Stimulated activated CD8-positive, alpha-beta memory T cell treated with anti-CD3 and anti-CD28 coated beads, Interleukin-2, amount 100 ng/mL, for 1 hour (primary cell): ENCODE results near the gene SRD5A3.

Experiments
- DNase-seq, 2 donors: peaks; one replicate each; pipeline ENCODE4 v3.0.0-alpha.2; 2020; ENCODE audit warnings: low read depth in 2 of 2

SRD5A3 gene

GRCh38 chr4:55345980-55346850 is at the start of gene SRD5A3:
Gene SRD5A3 (plus strand): TSS chr4:55346242. CDS start chr4:55346337, 95 bp downstream.
- DNase-seq = peak; percentile 59 to 69

GRCh38 chr4:55297346-55297745 is 48.7 kb upstream of the SRD5A3 start:
- no peak for DNase-seq

- DNase-seq = no peak
Observed at GRCh38 chr4:55303760-55304165, 42.3 kb upstream of the SRD5A3 start.

- no peak for DNase-seq
Observed at GRCh38 chr4:55304303-55304702, 41.7 kb upstream of the SRD5A3 start.

GRCh38 chr4:55308071-55308470 is 38.0 kb upstream of the SRD5A3 start:
- DNase-seq = no peak

GRCh38 chr4:55311792-55312488 is 34.1 kb upstream of the SRD5A3 start:
- no peak for DNase-seq

- DNase-seq = no peak
Observed at GRCh38 chr4:55312489-55313101, 33.4 kb upstream of the SRD5A3 start.

- no peak for DNase-seq
Observed at GRCh38 chr4:55314141-55314820, 31.8 kb upstream of the SRD5A3 start.

GRCh38 chr4:55318175-55319129 is 27.6 kb upstream of the SRD5A3 start:
- DNase-seq = no peak

- DNase-seq = no peak
Observed at GRCh38 chr4:55321707-55322264, 24.3 kb upstream of the SRD5A3 start.

- no peak for DNase-seq
Observed at GRCh38 chr4:55323375-55323774, 22.7 kb upstream of the SRD5A3 start.

- DNase-seq = no peak
Observed at GRCh38 chr4:55326629-55327028, 19.4 kb upstream of the SRD5A3 start.

GRCh38 chr4:55329012-55329411 is 17.0 kb upstream of the SRD5A3 start:
- DNase-seq = no peak

GRCh38 chr4:55330241-55330640 is 15.8 kb upstream of the SRD5A3 start:
- no peak for DNase-seq

GRCh38 chr4:55336138-55337034 is 9.7 kb upstream of the SRD5A3 start:
- DNase-seq = no peak

- no peak for DNase-seq
Observed at GRCh38 chr4:55337944-55338343, 8.1 kb upstream of the SRD5A3 start.

- no peak for DNase-seq
Observed at GRCh38 chr4:55338486-55338885, 7.6 kb upstream of the SRD5A3 start.

- DNase-seq = no peak
Observed at GRCh38 chr4:55340266-55340665, 5.8 kb upstream of the SRD5A3 start.

- DNase-seq = no peak
Observed at GRCh38 chr4:55343887-55344286, 2.2 kb upstream of the SRD5A3 start.

GRCh38 chr4:55345054-55345453 is 988 bp upstream of the SRD5A3 start:
- no peak for DNase-seq
